HG03565 (cell line): ENCODE data around the gene PKD1L1.
"Not testable (repeated sequence)": the region's sequence is repeated elsewhere in the genome, so short reads cannot be mapped to it uniquely, and the experiment has no call there.

Experiments
- ATAC-seq: cut with Tn5 transposase; IDR thresholded peaks from one replicate; pipeline ENCODE4 v1.9.1; 2021; ENCODE audit warnings: mild to moderate bottlenecking, moderate library complexity; ENCODE audit not compliant: unreplicated experiment

The PKD1L1 gene

GRCh38 chr7:47948141-47948790, at the start of gene PKD1L1:
TSS of gene PKD1L1 (minus strand) at chr7:47948466. CDS start at chr7:47948440, 26 bp downstream.
- ATAC-seq = no peak

GRCh38 chr7:47992446-47992845, 44.2 kb upstream of the PKD1L1 start:
- ATAC-seq = no peak

GRCh38 chr7:47991741-47992311, 43.6 kb upstream of the PKD1L1 start:
- ATAC-seq = peak; percentile 95

- no peak for ATAC-seq
Observed at GRCh38 chr7:47991270-47991669, 43.0 kb upstream of the PKD1L1 start.

GRCh38 chr7:47990592-47990991, 42.3 kb upstream of the PKD1L1 start:
- no peak for ATAC-seq

GRCh38 chr7:47989607-47990400, 41.5 kb upstream of the PKD1L1 start:
- not testable (repeated sequence) for ATAC-seq

- ATAC-seq = no peak
Observed at GRCh38 chr7:47988496-47989386, 40.5 kb upstream of the PKD1L1 start.

GRCh38 chr7:47982610-47983009, 34.3 kb upstream of the PKD1L1 start:
- no peak for ATAC-seq

- not testable (repeated sequence) for ATAC-seq
Observed at GRCh38 chr7:47980648-47981047, 32.4 kb upstream of the PKD1L1 start.

GRCh38 chr7:47979832-47980181, 31.5 kb upstream of the PKD1L1 start:
- no peak for ATAC-seq

- peak; percentile 98 for ATAC-seq
Observed at GRCh38 chr7:47979145-47979831, 31.0 kb upstream of the PKD1L1 start, which contains the start of gene HUS1. TSS of gene HUS1 (minus strand) at chr7:47979615. CDS start at chr7:47979519, 96 bp downstream.

GRCh38 chr7:47978790-47979144, 30.5 kb upstream of the PKD1L1 start:
- no peak for ATAC-seq

- ATAC-seq = no peak
Observed at GRCh38 chr7:47973739-47974138, 25.5 kb upstream of the PKD1L1 start.

- no peak for ATAC-seq
Observed at GRCh38 chr7:47970761-47971160, 22.5 kb upstream of the PKD1L1 start.

GRCh38 chr7:47968847-47969774, 20.8 kb upstream of the PKD1L1 start:
- ATAC-seq = peak; percentile 57

GRCh38 chr7:47967708-47968107, 19.4 kb upstream of the PKD1L1 start:
- ATAC-seq = no peak

GRCh38 chr7:47967123-47967522, 18.9 kb upstream of the PKD1L1 start:
- ATAC-seq = no peak

- no peak for ATAC-seq
Observed at GRCh38 chr7:47965456-47965855, 17.2 kb upstream of the PKD1L1 start.

GRCh38 chr7:47962262-47962661, 14.0 kb upstream of the PKD1L1 start:
- no peak for ATAC-seq
